ENCODE results near the gene OSMR.

The OSMR gene

GRCh38 chr5:38923661-38924451 lies 78.0 kb downstream of the OSMR start:
- in situ Hi-C loops (cut with MboI; ENCODE audit: low sequenced_read_pairs): no loop called here

DNA sequence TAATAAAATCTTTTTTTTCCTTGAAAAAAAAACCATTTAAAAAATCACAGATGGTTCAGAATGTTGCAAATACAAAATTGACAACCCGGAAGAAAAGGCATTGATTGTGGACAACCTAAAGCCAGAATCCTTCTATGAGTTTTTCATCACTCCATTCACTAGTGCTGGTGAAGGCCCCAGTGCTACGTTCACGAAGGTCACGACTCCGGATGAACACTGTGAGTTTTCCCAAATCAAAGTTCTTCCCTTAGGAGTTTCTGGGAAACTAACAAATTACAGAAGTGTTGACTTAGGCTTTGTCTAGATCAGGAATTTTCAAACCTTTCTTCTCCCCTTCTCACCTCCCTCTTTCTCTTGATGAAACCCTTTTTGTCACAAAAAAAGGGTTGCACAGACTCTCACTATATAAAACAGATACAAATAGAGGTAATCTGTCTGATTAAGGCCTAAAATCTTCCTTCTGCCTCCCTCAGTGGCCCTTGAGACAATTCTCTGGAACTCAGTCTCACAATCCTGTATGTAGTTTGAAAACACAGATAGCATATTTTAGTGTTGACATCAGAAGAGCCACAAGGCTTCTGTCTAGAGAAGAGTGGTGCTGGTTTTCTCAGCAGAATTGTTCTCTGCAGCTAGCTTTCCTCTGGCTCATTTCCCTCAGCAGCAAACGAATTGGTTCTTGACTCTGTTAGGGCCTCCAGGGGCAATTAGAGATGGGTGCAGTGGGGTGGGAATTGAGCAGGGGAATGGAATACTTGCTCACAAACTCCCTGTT lies 79.5 kb downstream of the OSMR start:
- in situ Hi-C loops (cut with MboI; ENCODE audit: low sequenced_read_pairs): no loop called here

DNA sequence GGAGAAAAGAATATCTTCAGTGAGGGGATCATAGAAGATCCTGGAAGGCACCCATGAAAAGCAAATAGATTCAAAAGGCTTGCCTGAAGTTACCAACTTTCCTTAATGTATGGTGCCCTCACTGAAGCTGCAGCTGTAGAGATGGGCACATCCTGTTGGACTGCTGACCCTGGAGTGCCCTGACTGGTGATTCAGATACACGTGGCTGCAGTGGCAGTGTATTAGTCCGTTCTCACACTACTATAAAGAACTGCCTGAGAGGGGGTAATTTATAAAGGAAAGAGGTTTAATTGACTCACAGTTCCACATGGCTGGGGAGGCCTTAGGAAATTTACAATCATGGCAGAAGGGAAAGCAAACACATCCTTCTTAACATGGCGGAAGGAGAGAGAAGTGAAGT lies 80.3 kb downstream of the OSMR start:
- in situ Hi-C loops (cut with MboI; ENCODE audit: low sequenced_read_pairs): no loop called here

GRCh38 chr5:38927470-38927869 lies 81.7 kb downstream of the OSMR start:
- in situ Hi-C loops (cut with MboI; ENCODE audit: low sequenced_read_pairs): no loop called here

DNA sequence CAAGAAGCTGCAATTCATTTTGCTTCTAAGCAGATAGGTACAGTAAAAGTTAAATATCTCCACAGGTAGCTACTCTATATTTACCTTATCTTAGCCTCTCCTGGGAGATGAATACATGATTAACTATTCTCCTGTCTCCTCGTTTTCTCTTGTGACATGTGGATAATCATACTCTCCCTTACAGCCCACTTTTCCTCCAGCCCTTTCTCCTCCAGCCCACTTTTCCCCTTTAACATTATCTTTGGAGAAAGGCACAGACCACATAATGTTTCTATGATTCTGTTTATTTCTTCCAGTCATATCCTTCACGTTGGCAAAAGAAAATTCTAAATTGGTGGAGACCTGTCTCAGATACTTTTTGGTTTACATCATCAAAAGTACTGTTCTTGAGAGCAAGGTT lies 84.0 kb downstream of the OSMR start:
- in situ Hi-C loops (cut with MboI; ENCODE audit: low sequenced_read_pairs): no loop called here

- in situ Hi-C loops (cut with MboI; ENCODE audit: low sequenced_read_pairs): no loop called here
Observed at GRCh38 chr5:38931731-38932130, 85.9 kb downstream of the OSMR start.

GRCh38 chr5:38932854-38933408 lies 87.1 kb downstream of the OSMR start:
- in situ Hi-C loops (cut with MboI; ENCODE audit: low sequenced_read_pairs): no loop called here

- in situ Hi-C loops (cut with MboI; ENCODE audit: low sequenced_read_pairs): no loop called here
Observed at GRCh38 chr5:38935437-38935836, 89.6 kb downstream of the OSMR start.

- in situ Hi-C loops (cut with MboI; ENCODE audit: low sequenced_read_pairs): no loop called here
Observed at GRCh38 chr5:38936269-38936668, 90.5 kb downstream of the OSMR start.

DNA sequence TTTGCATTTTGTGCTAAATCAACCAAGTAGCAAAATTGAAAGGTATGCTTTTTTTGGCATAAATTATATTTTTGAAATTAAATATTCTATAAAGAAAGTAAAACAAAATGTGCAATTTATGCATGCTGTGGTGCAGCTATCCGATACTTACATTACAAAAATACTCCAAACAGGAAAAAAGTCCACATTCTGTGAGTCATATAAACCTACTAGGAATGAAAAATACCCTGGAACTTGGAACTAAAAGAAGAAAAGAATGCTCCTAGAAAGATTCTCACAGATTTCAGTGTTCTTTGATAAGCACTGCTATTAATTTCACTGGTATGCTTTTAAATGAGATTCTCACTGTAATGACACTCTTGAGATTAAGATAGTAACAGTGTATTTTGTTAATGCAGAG lies 92.6 kb downstream of the OSMR start:
- in situ Hi-C loops (cut with MboI; ENCODE audit: low sequenced_read_pairs): no loop called here

DNA sequence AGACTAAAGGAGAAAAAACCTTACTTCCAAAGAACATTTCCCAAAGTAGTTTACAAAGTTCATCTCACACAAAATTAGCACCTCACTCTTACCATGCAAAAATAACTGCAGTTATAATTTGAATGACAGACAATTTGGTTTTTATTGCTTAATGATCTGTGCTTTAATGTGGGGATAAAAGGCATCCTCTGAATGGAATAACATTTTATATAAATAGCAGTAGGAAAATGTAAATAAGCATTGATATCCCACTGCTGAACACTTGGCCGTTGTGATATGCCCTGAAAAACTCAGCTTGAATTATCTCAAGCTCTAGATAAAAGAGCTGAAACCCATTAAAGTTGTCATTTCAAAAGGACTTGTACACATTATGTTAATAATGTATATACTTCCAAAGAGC lies 93.2 kb downstream of the OSMR start:
- in situ Hi-C loops (cut with MboI; ENCODE audit: low sequenced_read_pairs): no loop called here

- in situ Hi-C loops (cut with MboI; ENCODE audit: low sequenced_read_pairs): no loop called here
Observed at GRCh38 chr5:38940230-38940858, 94.5 kb downstream of the OSMR start.

DNA sequence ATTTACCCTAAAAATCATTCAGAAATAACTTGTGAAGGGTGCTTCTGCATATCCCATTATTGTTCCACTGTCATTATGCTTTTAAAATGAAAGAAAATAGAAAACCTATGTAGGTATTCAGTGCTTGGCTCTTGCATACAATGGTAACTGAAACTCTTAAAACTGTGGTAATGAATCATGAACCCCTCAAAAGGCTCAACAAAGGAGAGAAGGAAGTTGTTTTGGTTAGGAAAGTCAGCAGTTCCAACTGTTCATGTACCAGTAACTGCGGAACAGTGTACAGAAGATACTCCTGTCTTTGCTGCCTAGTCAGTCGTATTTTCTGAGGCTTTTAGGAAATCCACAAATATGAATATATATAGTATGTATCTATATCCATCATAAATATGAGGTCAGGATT lies 96.1 kb downstream of the OSMR start:
- in situ Hi-C loops (cut with MboI; ENCODE audit: low sequenced_read_pairs): no loop called here

DNA sequence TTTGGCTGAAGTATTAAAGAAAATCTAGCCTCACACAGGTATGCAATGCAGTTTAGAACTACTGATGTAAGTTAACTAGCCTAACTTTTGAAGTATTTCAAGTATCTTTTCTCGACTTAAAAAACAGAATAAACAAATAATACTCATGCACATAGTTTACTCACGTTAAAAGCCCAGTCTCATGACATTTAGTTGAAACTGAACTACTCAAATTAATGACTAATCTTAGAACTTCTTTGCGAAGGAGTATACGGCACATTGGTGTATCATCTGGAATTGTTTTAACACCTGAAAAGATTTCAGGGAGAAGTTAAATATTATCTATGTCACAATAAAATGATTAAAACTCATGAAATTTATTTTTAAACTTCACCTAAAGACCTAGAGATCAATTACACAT lies 98.5 kb downstream of the OSMR start:
- in situ Hi-C loops (cut with MboI; ENCODE audit: low sequenced_read_pairs): no loop called here

DNA sequence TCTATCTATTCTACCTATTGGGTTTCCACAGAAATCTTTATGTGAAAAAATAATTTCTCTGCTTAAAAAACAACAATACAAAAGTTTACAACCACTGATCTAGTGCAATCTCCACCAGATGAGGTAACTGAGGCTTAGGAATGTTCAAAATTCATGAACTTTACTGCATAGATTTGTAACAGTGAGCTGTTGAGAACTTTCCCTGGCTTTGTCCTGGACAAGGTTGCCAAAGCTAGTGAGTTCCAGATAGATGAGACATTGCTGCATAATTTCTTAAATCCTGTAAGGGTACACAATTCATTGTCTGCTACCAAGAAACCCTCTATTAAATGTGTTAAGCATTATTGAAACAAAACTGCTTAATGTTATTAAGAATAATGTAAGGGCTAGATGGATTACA lies 102.7 kb downstream of the OSMR start:
- in situ Hi-C loops (cut with MboI; ENCODE audit: low sequenced_read_pairs): no loop called here

- in situ Hi-C loops (cut with MboI; ENCODE audit: low sequenced_read_pairs): no loop called here
Observed at GRCh38 chr5:38953426-38954012, 107.7 kb downstream of the OSMR start.

DNA sequence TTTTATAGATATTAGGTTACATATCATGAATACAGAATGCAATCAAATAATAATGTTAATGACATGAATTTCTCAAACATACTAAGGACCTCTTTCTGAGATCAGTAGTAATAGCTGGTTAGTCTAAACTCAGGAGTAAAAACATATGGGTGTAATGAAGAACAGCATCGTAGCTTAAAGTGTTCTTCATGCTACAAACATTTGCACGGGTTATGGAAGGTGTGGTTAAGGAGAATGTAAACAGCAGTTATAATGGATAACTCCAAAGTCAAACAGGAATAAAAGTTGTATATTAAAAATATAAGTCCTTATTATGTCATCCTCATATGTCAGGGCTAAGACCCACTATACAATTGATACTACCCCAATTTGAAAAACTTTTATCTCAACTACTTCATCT lies 115.9 kb downstream of the OSMR start:
- in situ Hi-C loops (cut with MboI; ENCODE audit: low sequenced_read_pairs): no loop called here

- in situ Hi-C loops (cut with MboI; ENCODE audit: low sequenced_read_pairs): no loop called here
Observed at GRCh38 chr5:38968665-38969064, 122.9 kb downstream of the OSMR start.

GRCh38 chr5:38978036-38978435 lies 132.2 kb downstream of the OSMR start:
- in situ Hi-C loops (cut with MboI; ENCODE audit: low sequenced_read_pairs): no loop called here

- in situ Hi-C loops (cut with MboI; ENCODE audit: low sequenced_read_pairs): no loop called here
Observed at GRCh38 chr5:38979535-38979934, 133.7 kb downstream of the OSMR start.

All from HL-60/S4 (cell line).